Spinal cord (tissue), 10 donors: Measurements from ENCODE around the gene CHST4. TPM values are rescaled to one million over a fixed set of nuclear protein-coding genes. Genes with fewer than 3 reads are reported as not detected.

Experiments
- DNase-seq, 6 donors: peaks; one replicate each; pipeline versions ENCODE4 v3.0.0 to v3.0.0-alpha.2; 2013 to 2015; ENCODE audit warnings: low spot score in 6 of 6, low read depth in 4 of 6
- H3K27ac ChIP-seq: one replicate; pipeline ENCODE4 v1.5.1; 2013; ENCODE audit warnings: low read depth, low read length, control low read depth
- H3K27me3 ChIP-seq: one replicate; pipeline ENCODE4 v1.6.1; 2013; ENCODE audit warnings: low read length; ENCODE audit not compliant: control insufficient read depth, insufficient read depth
- H3K36me3 ChIP-seq: one replicate; pipeline ENCODE4 v1.6.1; 2013; ENCODE audit warnings: low read length; ENCODE audit not compliant: control insufficient read depth, insufficient read depth
- H3K4me1 ChIP-seq: one replicate; pipeline ENCODE4 v1.6.1; 2013; ENCODE audit warnings: low read length; ENCODE audit not compliant: control insufficient read depth, insufficient read depth
- H3K4me3 ChIP-seq: one replicate; pipeline ENCODE4 v1.5.1; 2013; ENCODE audit warnings: low read depth, low read length, control low read depth
- H3K9me3 ChIP-seq: one replicate; pipeline ENCODE4 v1.6.1; 2013; ENCODE audit warnings: low read length; ENCODE audit not compliant: control insufficient read depth, insufficient read depth
- WGBS: methylation state at CpG from one replicate; pipeline ENCODE4 v1.1.5; 2013; ENCODE audit warnings: missing lambda C conversion rate; ENCODE audit not compliant: insufficient coverage; 5-methylcytosine and 5-hydroxymethylcytosine counted together
- polyA plus RNA-seq, 2 donors: library from polyadenylated mRNA; unstranded; fragments of 120-200 nt; gene quantifications; one replicate each; pipeline ENCODE4 v1.2.1, GENCODE V29; 2013; ENCODE audit not compliant: insufficient read length in 2 of 2
- total RNA-seq, 2 donors: library from RNA; depleted of rRNA in 1 of 2; stranded (reverse); fragments of 120-200 nt in 1 of 2; fragments of >200 nt in 1 of 2; gene quantifications; one replicate each; pipeline versions ENCODE4 v1.2.3 to v1.2.4, GENCODE V29; 2013 to 2014
- donor health status: healthy.

CHST4 gene
- total and polyA plus RNA-seq, 4 donors, result 0.25 to 0.50 (median 0.36) TPM

- WGBS, result 1% methylated on average over 16 of the region's 19 CpGs
- peak overlapping the region; percentile 73 for H3K4me3 ChIP-seq
- no peaks in the 10 kb centered on the region for H3K36me3 ChIP-seq
- H3K4me1 ChIP-seq, result peaks cover 9% of the 10 kb centered on the region
- peak overlapping the region; percentile 60 for H3K27ac ChIP-seq
- DNase-seq, result no peak
- no peaks in the 10 kb centered on the region for H3K27me3 ChIP-seq
- peaks cover 2% of the 10 kb centered on the region for H3K9me3 ChIP-seq
Observed at GRCh38 chr16:71564335-71564967, 38.2 kb downstream of the CHST4 start.

DNA sequence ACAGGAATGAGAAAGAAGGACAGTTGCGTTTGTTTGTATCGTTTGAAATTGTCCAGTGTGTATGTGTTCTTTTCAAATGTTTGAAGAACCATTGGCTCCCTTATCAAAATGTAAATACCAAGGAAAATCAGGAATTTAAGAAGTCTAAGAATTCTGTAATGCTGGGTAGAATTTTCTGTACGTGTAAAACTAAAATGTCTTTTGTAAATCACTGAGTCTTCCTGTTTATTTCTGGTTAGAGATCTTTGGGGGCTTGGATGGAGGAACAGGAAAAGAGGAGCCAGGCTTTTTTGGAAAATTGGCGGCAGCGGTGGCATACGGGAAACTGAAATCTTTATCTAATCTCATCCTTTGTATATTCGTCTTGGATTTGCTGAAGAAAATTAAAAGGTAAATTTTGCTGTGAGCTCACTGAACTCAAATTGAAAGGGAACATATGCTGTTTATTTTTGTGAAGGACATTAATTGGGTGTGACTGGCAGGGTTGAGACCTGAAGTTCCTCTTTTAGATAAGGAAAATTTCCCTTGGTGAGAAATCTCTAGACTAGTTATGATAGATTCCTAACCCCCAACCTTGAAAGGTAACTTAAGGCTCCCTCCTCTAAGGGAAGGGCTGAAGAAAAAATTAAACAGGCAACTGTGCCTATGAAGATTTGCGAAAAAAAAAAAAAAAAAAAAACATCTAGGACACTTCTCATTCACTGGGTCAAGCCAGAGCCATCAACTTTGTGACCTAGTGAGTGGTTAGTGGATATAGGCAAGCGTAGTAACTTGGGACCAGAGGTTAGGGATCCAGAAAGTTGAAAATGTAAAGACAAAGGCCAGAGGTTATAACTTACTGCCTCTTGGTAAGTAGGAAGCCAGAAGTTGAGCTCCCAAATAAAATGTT lies 39.8 kb downstream of the CHST4 start:
- Histone ChIP-seq H3K27me3 (no peaks in the 10 kb centered on the region), H3K27ac (no peak overlapping the region), H3K4me3 (no peak overlapping the region), H3K36me3 (no peaks in the 10 kb centered on the region), H3K4me1 (peaks cover 9% of the 10 kb centered on the region), H3K9me3 (peaks cover 2% of the 10 kb centered on the region)
- WGBS, result 80% methylated on average over 3 of the region's 9 CpGs
- DNase-seq, result no peak

DNA sequence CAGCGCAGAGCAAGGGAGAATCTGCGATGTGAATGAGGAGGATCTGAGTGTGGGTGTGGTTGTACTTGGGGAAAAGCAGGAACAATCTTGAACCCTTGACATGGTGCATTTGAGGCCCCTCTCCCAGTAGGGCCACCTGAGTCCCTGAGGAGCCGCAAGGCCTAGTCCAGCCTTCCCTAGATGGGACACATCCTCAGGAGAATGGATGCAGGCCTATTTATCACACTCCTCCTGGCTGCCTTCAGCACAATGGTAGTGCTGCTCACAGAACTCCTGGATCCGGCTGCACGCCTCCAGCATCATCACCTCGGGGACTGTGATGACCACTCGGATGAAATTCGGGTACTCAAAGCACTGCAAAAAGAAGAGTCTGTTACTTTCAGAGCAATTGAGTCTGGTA lies 41.7 kb downstream of the CHST4 start:
- Histone ChIP-seq H3K9me3 (no peaks in the 10 kb centered on the region), H3K27ac (no peak overlapping the region), H3K36me3 (no peaks in the 10 kb centered on the region), H3K4me3 (no peak overlapping the region), H3K4me1 (peaks cover 9% of the 10 kb centered on the region), H3K27me3 (no peaks in the 10 kb centered on the region)
- 90% methylated on average over 8 of the region's 8 CpGs for WGBS
- DNase-seq, result no peak

DNA sequence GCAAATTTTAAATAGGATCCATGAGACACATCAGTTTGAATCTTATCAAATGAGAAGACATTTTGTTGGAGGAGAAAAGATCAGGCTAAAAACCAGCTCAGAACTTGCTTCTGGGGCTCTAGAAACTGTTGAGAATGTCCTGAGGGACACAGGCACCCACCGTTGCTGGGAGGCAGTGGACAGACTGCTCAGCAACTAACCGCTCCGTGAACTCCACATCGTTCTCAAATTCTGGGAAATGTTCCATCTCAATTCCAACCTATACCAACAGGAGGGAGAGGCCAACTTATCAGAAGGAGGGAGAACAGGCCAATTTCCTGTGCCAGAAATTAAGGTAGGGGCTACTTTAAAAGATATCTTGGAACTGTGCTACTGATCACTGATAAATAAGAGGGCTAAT lies 42.3 kb downstream of the CHST4 start:
- DNase-seq, result peak in 5 of 6 donors; percentile 7 to 51 (median 18)
- Histone ChIP-seq H3K36me3 (no peaks in the 10 kb centered on the region), H3K27ac (no peak overlapping the region), H3K4me1 (peaks cover 9% of the 10 kb centered on the region), H3K4me3 (no peak overlapping the region), H3K27me3 (no peaks in the 10 kb centered on the region), H3K9me3 (no peaks in the 10 kb centered on the region)
- WGBS, result 57% methylated on average over 1 of the region's 4 CpGs

GRCh38 chr16:71569621-71570020 lies 43.4 kb downstream of the CHST4 start:
- Histone ChIP-seq H3K36me3 (no peaks in the 10 kb centered on the region), H3K27ac (no peak overlapping the region), H3K4me1 (peaks cover 9% of the 10 kb centered on the region), H3K4me3 (no peak overlapping the region), H3K27me3 (no peaks in the 10 kb centered on the region), H3K9me3 (no peaks in the 10 kb centered on the region)
- DNase-seq, result no peak
- WGBS, result 72% methylated on average over 3 of the region's 4 CpGs

GRCh38 chr16:71570144-71570543 lies 43.9 kb downstream of the CHST4 start:
- WGBS, result 100% methylated on average over 4 of the region's 8 CpGs

GRCh38 chr16:71572497-71573116 lies 46.4 kb downstream of the CHST4 start:
- DNase-seq, result no peak
- Histone ChIP-seq H3K4me3 (no peak overlapping the region), H3K36me3 (no peaks in the 10 kb centered on the region), H3K27ac (no peak overlapping the region), H3K27me3 (peaks cover 3% of the 10 kb centered on the region), H3K4me1 (peaks cover 5% of the 10 kb centered on the region), H3K9me3 (no peaks in the 10 kb centered on the region)
- WGBS, result no CpG with 5 or more reads among the region's 3 CpGs

More at GRCh38 chr16:71570144-71570543, 43.9 kb downstream of the CHST4 start:
- H3K27ac ChIP-seq, result no peak overlapping the region
- peaks cover 8% of the 10 kb centered on the region for H3K4me1 ChIP-seq
- DNase-seq, result no peak
- no peaks in the 10 kb centered on the region for H3K36me3 ChIP-seq
- no peaks in the 10 kb centered on the region for H3K9me3 ChIP-seq
- no peaks in the 10 kb centered on the region for H3K27me3 ChIP-seq
- no peak overlapping the region for H3K4me3 ChIP-seq

GRCh38 chr16:71573387-71574094 lies 47.3 kb downstream of the CHST4 start:
- no peaks in the 10 kb centered on the region for H3K4me1 ChIP-seq
- 74% methylated on average over 2 of the region's 5 CpGs for WGBS
- H3K4me3 ChIP-seq, result no peak overlapping the region
- H3K36me3 ChIP-seq, result no peaks in the 10 kb centered on the region
- DNase-seq, result no peak
- no peaks in the 10 kb centered on the region for H3K9me3 ChIP-seq
- peaks cover 3% of the 10 kb centered on the region for H3K27me3 ChIP-seq
- H3K27ac ChIP-seq, result no peak overlapping the region

DNA sequence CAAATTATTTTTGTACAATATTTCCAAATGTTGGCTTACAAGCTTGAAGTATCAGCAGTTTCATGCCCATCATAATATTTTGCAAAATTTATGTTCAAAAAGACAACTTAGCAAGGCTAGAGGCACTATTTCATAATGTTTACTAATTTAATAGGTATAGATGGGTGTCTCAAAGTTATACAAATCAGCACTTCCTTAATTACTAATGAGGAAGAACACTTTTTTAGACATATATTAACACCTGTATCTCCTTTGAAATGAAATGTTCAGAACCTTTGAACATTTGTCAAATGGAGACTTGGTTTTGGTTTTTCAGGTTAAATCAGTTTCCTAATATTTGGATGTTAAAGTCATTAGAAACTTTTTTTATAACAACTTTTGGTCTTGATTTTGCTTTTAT lies 48.5 kb downstream of the CHST4 start:
- H3K36me3 ChIP-seq, result no peaks in the 10 kb centered on the region
- no peak overlapping the region for H3K27ac ChIP-seq
- H3K4me3 ChIP-seq, result no peak overlapping the region
- H3K27me3 ChIP-seq, result peaks cover 3% of the 10 kb centered on the region
- no peaks in the 10 kb centered on the region for H3K9me3 ChIP-seq
- H3K4me1 ChIP-seq, result no peaks in the 10 kb centered on the region
- DNase-seq, result no peak
